Measurements from ENCODE around the gene NET1. TPM values are rescaled to one million over a fixed set of nuclear protein-coding genes. Genes with fewer than 3 reads are reported as not detected.

The NET1 gene
- total RNA-seq, 2 donors from 2014 or later = 47.3 to 64.9 TPM

GRCh38 chr10:5461203-5461588, 48.8 kb downstream of the NET1 start:
- DNase-seq = no peak
- H3K27ac Mint-ChIP-seq = no peak overlapping the region
- H3K4me3 Mint-ChIP-seq = no peak overlapping the region
- TF ChIP-seq, protein P1, sequence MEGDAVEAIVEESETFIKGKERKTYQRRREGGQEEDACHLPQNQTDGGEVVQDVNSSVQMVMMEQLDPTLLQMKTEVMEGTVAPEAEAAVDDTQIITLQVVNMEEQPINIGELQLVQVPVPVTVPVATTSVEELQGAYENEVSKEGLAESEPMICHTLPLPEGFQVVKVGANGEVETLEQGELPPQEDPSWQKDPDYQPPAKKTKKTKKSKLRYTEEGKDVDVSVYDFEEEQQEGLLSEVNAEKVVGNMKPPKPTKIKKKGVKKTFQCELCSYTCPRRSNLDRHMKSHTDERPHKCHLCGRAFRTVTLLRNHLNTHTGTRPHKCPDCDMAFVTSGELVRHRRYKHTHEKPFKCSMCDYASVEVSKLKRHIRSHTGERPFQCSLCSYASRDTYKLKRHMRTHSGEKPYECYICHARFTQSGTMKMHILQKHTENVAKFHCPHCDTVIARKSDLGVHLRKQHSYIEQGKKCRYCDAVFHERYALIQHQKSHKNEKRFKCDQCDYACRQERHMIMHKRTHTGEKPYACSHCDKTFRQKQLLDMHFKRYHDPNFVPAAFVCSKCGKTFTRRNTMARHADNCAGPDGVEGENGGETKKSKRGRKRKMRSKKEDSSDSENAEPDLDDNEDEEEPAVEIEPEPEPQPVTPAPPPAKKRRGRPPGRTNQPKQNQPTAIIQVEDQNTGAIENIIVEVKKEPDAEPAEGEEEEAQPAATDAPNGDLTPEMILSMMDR (conservative IDR thresholded peaks at IDR 0.05) = no peak
- H3K36me3 ChIP-seq (ENCODE audit: control insufficient read depth, insufficient read depth, low read length) = peaks cover 46% of the 10 kb centered on the region
- peaks cover 25% of the 10 kb centered on the region for H3K4me1 Mint-ChIP-seq
- H3K36me3 Mint-ChIP-seq (ENCODE audit: low read depth) = peaks cover 40% of the 10 kb centered on the region
- H3K27me3 Mint-ChIP-seq (ENCODE audit: insufficient read depth) = no peaks in the 10 kb centered on the region
- peaks cover 9% of the 10 kb centered on the region for H3K9me3 ChIP-seq (ENCODE audit: control insufficient read depth, low read length)
- H3K27ac ChIP-seq (ENCODE audit: low read depth, low read length) = no peak overlapping the region
- WGBS, 2 experiments (ENCODE audit: insufficient coverage in 1 of 2, insufficient read length in 1 of 2) = 95 to 100% methylated on average over 1 to 4 of the region's 4 CpGs
- H3K9me3 Mint-ChIP-seq = peaks cover 4% of the 10 kb centered on the region
- H3K27me3 ChIP-seq (ENCODE audit: control insufficient read depth, insufficient read depth, low read length, poor library complexity, severe bottlenecking) = no peaks in the 10 kb centered on the region
- H3K9ac ChIP-seq (ENCODE audit: extremely low read depth, low read length, poor library complexity, severe bottlenecking) = no peak overlapping the region
- peaks cover 8% of the 10 kb centered on the region for H3K4me1 ChIP-seq (ENCODE audit: control insufficient read depth, insufficient read depth, low read length)
- H3K4me3 ChIP-seq (ENCODE audit: low read length) = no peak overlapping the region

- Histone ChIP-seq H3K9ac (ENCODE audit: extremely low read depth, low read length, poor library complexity, severe bottlenecking) (no peak overlapping the region), H3K4me3 (ENCODE audit: low read length) (no peak overlapping the region), H3K36me3 (ENCODE audit: control insufficient read depth, insufficient read depth, low read length) (peaks cover 36% of the 10 kb centered on the region), H3K9me3 (ENCODE audit: control insufficient read depth, low read length) (peaks cover 9% of the 10 kb centered on the region), H3K27me3 (ENCODE audit: control insufficient read depth, insufficient read depth, low read length, poor library complexity, severe bottlenecking) (no peaks in the 10 kb centered on the region), H3K4me1 (ENCODE audit: control insufficient read depth, insufficient read depth, low read length) (peaks cover 17% of the 10 kb centered on the region), H3K27ac (ENCODE audit: low read depth, low read length) (no peak overlapping the region)
- Mint-ChIP-seq H3K4me3 (no peak overlapping the region), H3K36me3 (ENCODE audit: low read depth) (peaks cover 32% of the 10 kb centered on the region), H3K9me3 (peaks cover 4% of the 10 kb centered on the region), H3K4me1 (peaks cover 34% of the 10 kb centered on the region), H3K27ac (peak overlapping the region; percentile 8), H3K27me3 (ENCODE audit: insufficient read depth) (no peaks in the 10 kb centered on the region)
- TF ChIP-seq, protein P1 (conservative IDR thresholded peaks at IDR 0.05) = no peak
- 90 to 97% methylated on average over 15 to 17 of the region's 17 CpGs for WGBS, 2 experiments (ENCODE audit: insufficient coverage in 1 of 2, insufficient read length in 1 of 2)
- DNase-seq = no peak
Observed at GRCh38 chr10:5461914-5462840, 49.8 kb downstream of the NET1 start.

DNA sequence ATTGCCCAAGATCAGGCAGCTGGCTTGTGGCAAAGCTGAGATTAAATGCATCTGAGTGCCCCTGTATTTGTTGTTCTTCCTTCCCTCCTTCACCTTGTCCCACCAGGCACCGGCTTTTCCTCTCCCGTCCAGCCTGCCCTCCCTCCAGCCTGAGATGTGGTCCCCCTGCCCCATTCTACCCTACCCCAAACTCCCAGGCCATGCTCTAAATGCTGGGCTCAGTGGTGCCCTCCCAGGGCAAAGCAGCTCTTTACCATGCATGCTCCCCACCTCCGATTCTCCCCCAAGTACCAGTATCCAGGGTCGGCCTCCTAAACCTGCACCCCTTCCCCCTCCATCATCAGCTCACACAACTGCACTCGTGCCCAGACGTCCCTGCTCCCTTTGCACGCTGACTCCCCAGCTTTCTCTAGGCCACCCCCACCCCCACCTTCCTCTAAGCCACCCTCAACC, 50.5 kb downstream of the NET1 start:
- DNase-seq = no peak
- no peak overlapping the region for H3K27ac Mint-ChIP-seq
- TF ChIP-seq, protein P1 (conservative IDR thresholded peaks at IDR 0.05) = no peak
- peaks cover 39% of the 10 kb centered on the region for H3K4me1 Mint-ChIP-seq
- WGBS, 2 experiments (ENCODE audit: insufficient coverage in 1 of 2, insufficient read length in 1 of 2) = 86 to 95% methylated on average over 1 to 7 of the region's 7 CpGs
- Histone ChIP-seq H3K27ac (ENCODE audit: low read depth, low read length) (no peak overlapping the region), H3K9me3 (ENCODE audit: control insufficient read depth, low read length) (peaks cover 13% of the 10 kb centered on the region), H3K36me3 (ENCODE audit: control insufficient read depth, insufficient read depth, low read length) (peaks cover 31% of the 10 kb centered on the region), H3K9ac (ENCODE audit: extremely low read depth, low read length, poor library complexity, severe bottlenecking) (no peak overlapping the region), H3K4me1 (ENCODE audit: control insufficient read depth, insufficient read depth, low read length) (peaks cover 17% of the 10 kb centered on the region), H3K4me3 (ENCODE audit: low read length) (no peak overlapping the region), H3K27me3 (ENCODE audit: control insufficient read depth, insufficient read depth, low read length, poor library complexity, severe bottlenecking) (no peaks in the 10 kb centered on the region)
- no peak overlapping the region for H3K4me3 Mint-ChIP-seq
- H3K36me3 Mint-ChIP-seq (ENCODE audit: low read depth) = peaks cover 29% of the 10 kb centered on the region
- peaks cover 11% of the 10 kb centered on the region for H3K9me3 Mint-ChIP-seq
- peaks cover 2% of the 10 kb centered on the region for H3K27me3 Mint-ChIP-seq (ENCODE audit: insufficient read depth)

Data from endodermal cell (in vitro differentiated cells).